ENCODE results near the gene FLRT2.

Gene FLRT2

DNA sequence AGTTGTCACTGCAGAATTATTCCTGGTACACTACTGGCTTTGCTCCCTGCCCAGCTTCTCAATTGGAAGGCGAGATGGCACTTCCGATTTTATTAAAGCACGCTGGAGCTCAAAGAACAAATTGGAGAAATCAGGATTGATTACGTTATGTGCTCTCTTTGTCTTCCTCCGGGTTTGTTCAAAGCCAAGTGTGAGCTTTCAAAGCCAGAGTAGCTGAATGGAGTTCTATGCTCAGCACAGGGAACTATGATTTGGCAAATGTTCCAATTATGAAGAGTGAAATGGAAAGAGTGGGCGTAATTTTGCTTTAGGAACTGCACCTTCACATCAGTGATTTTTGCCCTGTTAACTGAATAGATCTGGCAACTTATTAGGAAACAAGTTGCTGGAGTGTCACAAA, 72.4 kb downstream of the FLRT2 start:
- DNase-seq = no peak

DNA sequence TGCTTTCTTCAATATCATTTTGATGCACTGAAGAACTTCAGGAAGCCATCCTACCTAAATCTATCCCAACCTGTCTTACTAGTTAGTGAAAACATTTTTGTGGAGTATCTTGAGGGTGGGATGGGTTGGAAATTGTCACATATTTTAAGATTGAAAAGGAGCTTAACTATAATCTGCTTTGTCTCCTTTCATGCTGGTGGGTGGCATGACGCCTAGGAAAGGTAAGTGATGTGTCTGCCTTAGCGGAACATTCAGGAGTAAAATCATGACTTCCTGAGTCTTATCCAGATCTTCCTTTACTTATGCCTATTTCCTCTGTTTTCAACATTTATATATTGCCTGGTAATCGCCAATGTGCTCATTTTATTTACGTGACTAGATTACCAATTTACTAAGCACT, 74.1 kb downstream of the FLRT2 start:
- DNase-seq = no peak

- DNase-seq = no peak
Measured at GRCh38 chr14:85604714-85605113, 74.8 kb downstream of the FLRT2 start.

- no peak for DNase-seq
Measured at GRCh38 chr14:85607651-85608081, 77.7 kb downstream of the FLRT2 start.

GRCh38 chr14:85613496-85613895, 83.6 kb downstream of the FLRT2 start:
- DNase-seq = no peak

DNA sequence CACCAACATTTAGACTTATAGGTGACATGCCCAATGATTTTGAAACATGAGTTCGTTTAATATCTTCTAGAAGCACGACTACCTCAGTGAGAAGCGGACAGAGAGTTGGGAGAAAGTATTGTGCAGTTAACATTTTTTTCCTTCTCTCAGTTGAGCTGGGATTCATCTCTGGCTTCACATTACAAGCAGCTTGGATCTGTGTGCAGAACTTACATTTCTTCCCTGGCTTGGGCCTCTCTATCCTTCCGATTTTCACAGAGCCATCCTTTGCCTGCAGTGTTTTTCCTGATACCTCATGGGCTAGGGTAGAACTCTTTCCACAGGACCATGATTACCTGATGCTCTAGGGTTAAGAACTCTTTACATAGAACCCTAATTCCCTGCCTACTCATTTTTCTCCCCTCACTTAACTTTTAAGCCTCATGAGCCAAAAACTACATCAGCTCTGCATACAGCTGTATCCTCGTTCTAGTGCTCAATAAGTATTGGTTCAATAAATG, 86.5 kb downstream of the FLRT2 start:
- no peak for DNase-seq

DNA sequence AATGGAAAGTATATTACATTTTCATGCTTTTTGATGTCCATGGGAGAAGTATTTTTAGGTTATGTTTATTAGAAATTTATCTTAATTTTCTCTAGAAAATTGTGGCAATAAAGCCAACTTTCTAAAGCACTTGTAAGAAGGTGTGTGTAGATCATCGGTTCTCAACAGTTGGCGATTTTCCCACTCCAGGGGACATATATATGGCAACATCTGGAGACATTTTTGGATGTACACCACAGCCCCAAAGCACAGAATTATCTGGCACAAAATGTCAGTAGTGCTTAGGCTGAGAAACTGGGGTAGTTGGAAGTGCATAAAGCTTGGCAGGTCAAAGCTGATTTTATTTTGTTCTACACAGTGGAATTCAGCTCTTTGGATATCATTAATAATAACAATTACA, 86.9 kb downstream of the FLRT2 start:
- DNase-seq = no peak

DNA sequence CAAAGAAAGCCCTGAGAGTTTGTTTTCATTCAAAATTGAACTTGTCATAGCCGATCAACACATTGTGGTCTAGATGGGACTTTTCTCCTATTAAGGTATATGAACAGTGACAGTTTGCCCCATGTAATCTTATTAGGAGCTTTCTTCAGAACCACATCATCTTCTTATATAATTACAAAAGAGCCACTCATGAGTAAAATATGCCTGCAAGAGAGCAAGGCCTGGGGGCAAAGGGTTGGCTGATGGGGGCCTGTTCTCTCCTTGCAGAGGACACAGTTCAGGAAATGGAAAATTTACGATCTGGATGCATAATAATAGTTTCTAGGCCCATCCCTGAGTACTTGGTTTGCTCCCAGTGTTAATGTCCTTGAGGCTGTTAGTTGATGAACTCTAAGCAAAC, 87.8 kb downstream of the FLRT2 start:
- DNase-seq = no peak

DNA sequence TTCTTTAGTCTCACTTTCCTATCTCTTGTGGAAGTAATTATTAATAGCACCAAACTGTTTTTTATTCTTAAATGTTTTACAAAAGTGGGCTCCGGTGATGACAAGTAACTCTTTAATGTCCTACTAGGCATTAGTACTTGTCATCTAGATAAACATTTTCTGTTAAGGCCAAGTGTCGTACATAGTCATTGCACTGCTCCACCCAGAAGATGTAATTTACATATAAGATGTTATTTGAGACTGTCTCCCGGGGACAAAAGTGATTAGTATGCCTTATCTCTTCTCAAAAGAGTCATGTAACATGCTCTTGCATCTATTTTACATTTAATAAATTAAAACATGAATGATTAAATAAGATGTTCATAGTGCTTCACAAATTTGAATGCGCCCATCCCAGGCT, 88.4 kb downstream of the FLRT2 start:
- DNase-seq = no peak

DNA sequence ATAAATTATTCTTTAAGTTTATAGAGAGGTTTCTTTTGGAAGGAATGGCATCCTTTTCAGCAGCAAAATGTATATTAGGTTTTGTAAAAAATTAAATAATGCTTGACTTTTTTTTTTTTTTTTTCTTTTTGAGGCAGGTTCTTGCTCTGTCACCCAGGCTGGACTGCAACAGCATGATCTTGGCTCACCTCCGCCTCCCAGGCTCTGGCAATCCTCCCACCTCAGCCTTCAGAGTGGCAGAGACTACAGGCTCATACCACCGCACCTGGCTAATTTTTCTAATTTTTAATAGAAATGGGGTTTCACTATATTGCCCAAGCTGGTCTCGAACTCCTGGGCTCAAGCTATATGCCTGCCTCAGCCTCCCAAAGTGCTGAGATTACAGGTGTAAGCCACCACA, 89.0 kb downstream of the FLRT2 start:
- DNase-seq = no peak

- DNase-seq = no peak
Measured at GRCh38 chr14:85619851-85620250, 89.9 kb downstream of the FLRT2 start.

DNA sequence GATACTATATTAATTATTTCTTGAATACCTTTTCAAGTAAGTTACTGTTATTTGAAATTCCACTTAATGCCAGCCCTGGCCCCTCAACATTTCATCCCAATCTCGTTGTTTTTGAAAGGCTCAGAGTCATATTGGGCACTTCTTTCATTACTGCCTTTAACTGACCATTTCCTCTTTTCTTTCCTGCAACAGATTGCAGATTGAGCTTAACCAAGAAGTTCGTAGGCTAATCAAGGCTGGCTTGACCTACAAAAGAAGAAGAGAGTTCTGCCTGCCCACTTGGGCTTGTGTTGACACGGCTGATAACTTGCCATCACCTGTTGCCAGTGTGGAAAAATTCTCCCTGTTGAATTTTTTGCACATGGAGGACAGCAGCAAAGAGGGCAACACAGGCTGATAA, 91.0 kb downstream of the FLRT2 start:
- DNase-seq = no peak

GRCh38 chr14:85622106-85622505, 92.2 kb downstream of the FLRT2 start:
- no peak for DNase-seq

DNA sequence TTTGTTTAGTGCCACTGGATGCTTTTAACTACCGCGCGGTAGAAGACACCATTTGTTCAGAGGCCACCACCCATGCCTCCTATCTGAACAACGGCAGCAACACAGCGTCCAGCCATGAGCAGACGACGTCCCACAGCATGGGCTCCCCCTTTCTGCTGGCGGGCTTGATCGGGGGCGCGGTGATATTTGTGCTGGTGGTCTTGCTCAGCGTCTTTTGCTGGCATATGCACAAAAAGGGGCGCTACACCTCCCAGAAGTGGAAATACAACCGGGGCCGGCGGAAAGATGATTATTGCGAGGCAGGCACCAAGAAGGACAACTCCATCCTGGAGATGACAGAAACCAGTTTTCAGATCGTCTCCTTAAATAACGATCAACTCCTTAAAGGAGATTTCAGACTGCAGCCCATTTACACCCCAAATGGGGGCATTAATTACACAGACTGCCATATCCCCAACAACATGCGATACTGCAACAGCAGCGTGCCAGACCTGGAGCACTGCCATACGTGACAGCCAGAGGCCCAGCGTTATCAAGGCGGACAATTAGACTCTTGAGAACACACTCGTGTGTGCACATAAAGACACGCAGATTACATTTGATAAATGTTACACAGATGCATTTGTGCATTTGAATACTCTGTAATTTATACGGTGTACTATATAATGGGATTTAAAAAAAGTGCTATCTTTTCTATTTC, 93.2 kb downstream of the FLRT2 start:
- DNase-seq = no peak

DNA sequence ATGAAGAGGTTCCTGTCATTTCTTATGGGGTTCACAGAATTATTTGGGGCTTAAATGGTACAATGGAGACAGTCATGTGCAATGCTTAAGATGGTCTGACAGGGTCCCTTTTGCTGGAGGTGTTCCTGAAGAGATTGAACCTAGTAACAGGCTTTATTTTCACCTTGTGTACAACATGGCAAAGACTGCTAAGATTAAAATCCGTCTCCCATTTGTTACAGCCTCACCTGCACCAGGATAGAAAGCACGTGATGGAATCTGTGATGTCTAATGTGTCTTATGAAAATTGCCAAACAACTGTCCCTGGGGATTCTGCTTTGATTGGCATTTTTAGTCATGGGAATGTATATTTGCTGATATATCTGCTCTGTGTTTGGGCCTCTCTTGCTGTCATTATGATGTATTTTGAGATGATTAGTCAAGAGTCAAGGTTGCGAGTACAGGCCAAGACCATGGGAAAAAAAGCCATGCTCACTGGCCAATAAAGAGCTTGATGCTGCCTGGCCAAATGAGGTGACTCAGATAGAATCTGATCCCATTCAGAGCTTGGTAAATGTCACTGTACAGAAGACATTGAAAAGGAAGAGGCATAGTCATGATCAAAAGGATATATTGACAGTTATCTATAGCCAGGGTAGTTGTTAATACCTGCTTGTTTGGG, 96.1 kb downstream of the FLRT2 start:
- DNase-seq = no peak

- DNase-seq = no peak
Measured at GRCh38 chr14:85634205-85634604, 104.3 kb downstream of the FLRT2 start.

- DNase-seq = no peak
Measured at GRCh38 chr14:85644211-85644610, 114.3 kb downstream of the FLRT2 start.

GRCh38 chr14:85653029-85653428, 123.1 kb downstream of the FLRT2 start:
- no peak for DNase-seq

GRCh38 chr14:85660243-85660922, 130.4 kb downstream of the FLRT2 start:
- DNase-seq = no peak

DNA sequence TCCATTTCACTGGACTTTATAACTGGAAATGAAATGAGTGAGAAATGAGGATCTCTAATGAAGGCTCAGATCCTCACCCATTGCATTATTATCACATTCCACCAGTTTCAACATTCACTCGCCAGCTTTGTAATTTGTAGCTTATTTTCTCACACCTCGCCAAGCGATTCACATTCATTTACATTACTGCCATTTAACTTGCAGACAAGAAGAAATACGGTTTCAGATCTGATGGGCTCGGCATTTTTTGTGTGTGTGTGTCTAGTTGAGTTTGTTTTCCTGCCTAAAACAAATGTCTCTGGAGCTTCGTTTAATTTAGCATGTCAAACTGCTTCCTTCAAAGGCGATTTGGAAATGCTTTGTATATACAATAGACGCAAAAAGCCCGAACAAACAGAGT, 132.2 kb downstream of the FLRT2 start:
- no peak for DNase-seq

GRCh38 chr14:85663256-85663655, 133.3 kb downstream of the FLRT2 start:
- no peak for DNase-seq

DNA sequence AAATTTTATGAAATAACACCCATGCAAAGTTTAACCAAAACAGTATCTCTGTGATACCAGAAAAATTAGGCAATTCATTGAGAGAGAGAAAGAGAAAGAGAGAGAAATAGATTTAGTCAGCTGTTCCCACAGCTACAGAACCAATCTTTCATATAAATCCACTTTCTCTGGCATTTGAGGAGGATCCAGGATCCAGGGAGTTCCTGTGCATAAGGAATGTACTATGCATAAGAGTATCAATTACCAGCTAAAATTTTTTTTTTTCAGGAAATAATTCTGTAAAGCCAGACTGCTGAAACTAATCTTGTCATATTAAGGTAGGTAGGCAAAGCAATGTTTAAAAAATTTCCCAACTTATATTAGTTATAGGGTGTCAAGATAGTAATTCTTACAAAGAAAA, 133.7 kb downstream of the FLRT2 start:
- no peak for DNase-seq

DNA sequence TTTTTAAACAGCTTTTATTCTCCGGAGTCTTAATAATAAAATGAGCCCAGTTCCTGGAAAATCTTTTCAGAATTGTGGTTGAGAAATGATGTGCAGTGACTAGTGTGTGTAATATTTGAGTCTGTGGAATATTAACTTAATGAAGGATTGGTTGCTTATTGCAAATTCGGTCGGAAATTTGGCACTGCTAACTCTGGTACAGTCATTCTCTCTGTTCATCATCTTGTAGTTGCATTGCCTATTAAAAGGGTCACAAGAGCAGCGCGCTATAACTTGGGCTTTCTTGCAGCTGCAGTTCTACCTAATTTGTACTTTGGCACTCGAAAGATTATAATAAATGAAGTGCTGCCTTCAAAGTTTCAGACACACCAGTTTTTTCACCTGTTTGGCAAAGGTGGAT, 146.0 kb downstream of the FLRT2 start:
- no peak for DNase-seq

DNA sequence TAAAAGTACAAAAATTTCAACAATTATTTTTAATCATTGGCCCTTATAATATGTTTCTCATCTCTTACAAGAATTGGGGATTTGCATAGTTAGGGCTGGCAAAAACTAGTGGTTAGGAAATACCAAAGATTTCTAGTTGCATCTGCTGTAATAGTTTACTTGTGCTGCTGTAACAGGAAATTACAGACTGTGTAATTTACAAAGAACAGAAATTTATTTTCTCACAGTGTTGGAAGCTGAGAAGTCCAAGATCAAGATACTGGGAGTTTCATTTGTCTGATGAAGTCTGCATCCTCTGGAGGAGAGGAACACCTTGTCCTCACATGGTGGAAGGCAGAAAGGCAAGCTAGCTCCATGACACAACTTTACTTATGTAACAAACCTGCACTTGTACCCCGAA, 157.0 kb downstream of the FLRT2 start:
- no peak for DNase-seq
